H1 (cell line): ENCODE measurements around the gene KCTD16. TPM values are rescaled to one million over a fixed set of nuclear protein-coding genes. Genes with fewer than 3 reads are reported as not detected.

Experiments
- CTCF ChIA-PET: fragments of 300-600 bp; sonication (Branson Sonifier 250); formaldehyde crosslinking; loops from one replicate; lab custom pipeline; 2021; ENCODE audit not compliant: partially characterized antibody; lab: Charles Lee
- POLR2A ChIA-PET: fragments of 300-600 bp; sonication (Branson Sonifier 250); formaldehyde crosslinking; loops from one replicate; lab custom pipeline; 2021; ENCODE audit warnings: inconsistent platforms; ENCODE audit not compliant: partially characterized antibody; lab: Charles Lee
- DNase-seq, 2 experiments: peaks; one replicate each; pipeline versions ENCODE4 v3.0.0 to v3.0.0-alpha.2; 2010 to 2022; ENCODE audit warnings: low spot score in 2 of 2, low read depth in 1 of 2, mixed read lengths in 1 of 2
- FAIRE-seq: peaks from 2 replicates; lab custom pipeline; 2011; peaks lifted over from hg19 to GRCh38; lab: Jason Lieb, UNC
- H2AFZ ChIP-seq: 2 replicates; pipeline ENCODE4 v1.8.1; 2012; ENCODE audit warnings: low read length, inconsistent platforms
- H2AK5ac ChIP-seq: 2 replicates; pipeline ENCODE4 v1.6.1; 2013; ENCODE audit warnings: low read depth, low read length
- H2BK120ac ChIP-seq: replicated peaks from 2 replicates; pipeline ENCODE3; 2013; ENCODE audit warnings: low read depth, low read length, inconsistent platforms
- H2BK12ac ChIP-seq: 2 replicates; pipeline ENCODE4 v1.6.1; 2013; ENCODE audit warnings: low read depth, low read length
- H2BK15ac ChIP-seq: 2 replicates; pipeline ENCODE4 v1.6.1; 2013; ENCODE audit warnings: low read length
- H2BK20ac ChIP-seq: 2 replicates; pipeline ENCODE4 v1.6.1; 2013; ENCODE audit warnings: low read length
- H2BK5ac ChIP-seq: 2 replicates; pipeline ENCODE4 v1.6.1; 2013; ENCODE audit warnings: low read depth, low read length
- H3K14ac ChIP-seq: 2 replicates; pipeline ENCODE4 v1.6.1; 2013; ENCODE audit warnings: inconsistent platforms; ENCODE audit not compliant: insufficient read length
- H3K18ac ChIP-seq: 2 replicates; pipeline ENCODE4 v1.6.1; 2013; ENCODE audit warnings: low read length; ENCODE audit errors: extremely low read depth
- H3K23ac ChIP-seq: 2 replicates; pipeline ENCODE4 v1.6.1; 2013; ENCODE audit warnings: inconsistent platforms; ENCODE audit not compliant: insufficient read length
- H3K23me2 ChIP-seq: 2 replicates; pipeline ENCODE4 v1.6.1; 2013; ENCODE audit warnings: low read depth, low read length
- H3K27ac ChIP-seq: 2 replicates; pipeline ENCODE4 v1.6.1; 2011; ENCODE audit warnings: low read depth, low read length, inconsistent platforms
- H3K27me3 ChIP-seq, 4 experiments: replicated peaks in 1 of 4; 1 replicate in 1 of 4; 2 replicates in 3 of 4; pipeline versions ENCODE4 v1.6.1 to v1.8.1; 2011 to 2013; ENCODE audit warnings: low read length in 3 of 4, mild to moderate bottlenecking in 3 of 4, inconsistent platforms in 2 of 4, mixed read lengths in 2 of 4, moderate library complexity in 1 of 4; ENCODE audit not compliant: control insufficient read depth in 3 of 4, insufficient read depth in 3 of 4; ENCODE audit errors: extremely low read depth in 1 of 4
- H3K36me3 ChIP-seq, 4 experiments: 2 replicates each; pipeline versions ENCODE4 v1.6.1 to v1.8.1; 2011 to 2013; ENCODE audit warnings: mild to moderate bottlenecking in 4 of 4, low read length in 3 of 4, moderate library complexity in 2 of 4, control low read depth in 1 of 4, inconsistent platforms in 1 of 4; ENCODE audit not compliant: insufficient read depth in 4 of 4, control insufficient read depth in 2 of 4
- H3K4ac ChIP-seq: replicated peaks from 2 replicates; pipeline ENCODE3; 2013; ENCODE audit warnings: low read length, low read depth, mixed read lengths, inconsistent platforms; ENCODE audit not compliant: insufficient read length
- H3K4me1 ChIP-seq, 4 experiments: replicated peaks in 1 of 4; 1 replicate in 1 of 4; 2 replicates in 3 of 4; pipeline versions ENCODE4 v1.6.1 to v1.8.1; 2011 to 2013; ENCODE audit warnings: low read length in 3 of 4, inconsistent platforms in 2 of 4, mixed read lengths in 1 of 4; ENCODE audit not compliant: insufficient read depth in 4 of 4, control insufficient read depth in 3 of 4
- H3K4me2 ChIP-seq, 2 experiments: 2 replicates each; pipeline versions ENCODE4 v1.6.1 to v1.8.1; 2011 to 2013; ENCODE audit warnings: low read depth in 2 of 2, low read length in 2 of 2, control low read depth in 1 of 2, inconsistent platforms in 1 of 2, mild to moderate bottlenecking in 1 of 2; ENCODE audit not compliant: insufficient read depth in 1 of 2
- H3K4me3 ChIP-seq, 4 experiments: fragments of 200-600, 300-600 bp in 1 of 4; sonication (generic), shearing (Covaris generic), sonication (Bioruptor Twin) in 1 of 4; 2 replicates each; pipeline versions ENCODE4 v1.5.1 to v1.8.1; 2011 to 2016; ENCODE audit warnings: low read length in 4 of 4, low read depth in 3 of 4, control low read depth in 2 of 4, inconsistent platforms in 2 of 4, mild to moderate bottlenecking in 2 of 4, mixed read lengths in 1 of 4, moderate library complexity in 1 of 4; ENCODE audit not compliant: insufficient read depth in 2 of 4; ENCODE audit errors: extremely low read depth in 1 of 4
- H3K56ac ChIP-seq: replicated peaks from 2 replicates; pipeline ENCODE3; 2013; ENCODE audit warnings: low read depth, mild to moderate bottlenecking, mixed read lengths, low read length, inconsistent platforms; ENCODE audit not compliant: insufficient read length
- H3K79me1 ChIP-seq: 2 replicates; pipeline ENCODE4 v1.6.1; 2013; ENCODE audit warnings: low read depth, low read length, control low read depth
- H3K79me2 ChIP-seq, 2 experiments: 2 replicates each; pipeline versions ENCODE4 v1.6.1 to v1.8.1; 2012 to 2013; ENCODE audit warnings: low read length in 2 of 2, mild to moderate bottlenecking in 2 of 2, inconsistent platforms in 1 of 2; ENCODE audit not compliant: insufficient read depth in 2 of 2, control insufficient read depth in 1 of 2
- H3K9ac ChIP-seq, 4 experiments: replicated peaks in 1 of 4; 1 replicate in 1 of 4; 2 replicates in 3 of 4; pipeline versions ENCODE4 v1.6.1 to v1.8.1; 2011 to 2013; ENCODE audit warnings: low read depth in 3 of 4, low read length in 3 of 4, control low read depth in 2 of 4, mild to moderate bottlenecking in 2 of 4, moderate library complexity in 2 of 4, inconsistent platforms in 1 of 4; ENCODE audit errors: extremely low read depth in 1 of 4
- H3K9me3 ChIP-seq, 2 experiments: 2 replicates each; pipeline versions ENCODE4 v1.6.1 to v1.8.1; 2012 to 2013; ENCODE audit warnings: mild to moderate bottlenecking in 2 of 2, moderate library complexity in 2 of 2, control low read depth in 1 of 2, inconsistent platforms in 1 of 2, low read depth in 1 of 2, low read length in 1 of 2, mixed read lengths in 1 of 2; ENCODE audit not compliant: insufficient read depth in 2 of 2
- H4K20me1 ChIP-seq, 2 experiments: replicated peaks in 1 of 2; 2 replicates each; pipeline versions ENCODE3 to v1.8.1; 2011 to 2013; ENCODE audit warnings: inconsistent platforms in 2 of 2, low read length in 2 of 2, mild to moderate bottlenecking in 1 of 2; ENCODE audit not compliant: insufficient read depth in 2 of 2, control insufficient read depth in 1 of 2
- H4K5ac ChIP-seq: 2 replicates; pipeline ENCODE4 v1.6.1; 2013; ENCODE audit warnings: low read length, low read depth, mixed read lengths, inconsistent platforms; ENCODE audit not compliant: insufficient read length
- H4K8ac ChIP-seq: 2 replicates; pipeline ENCODE4 v1.8.0; 2013; ENCODE audit warnings: mild to moderate bottlenecking, moderate library complexity, low read length, inconsistent platforms; ENCODE audit not compliant: insufficient read depth; ENCODE audit errors: extremely low read depth
- H4K91ac ChIP-seq: replicated peaks from 2 replicates; pipeline ENCODE3; 2013; ENCODE audit warnings: low read length, mixed read lengths, inconsistent platforms; ENCODE audit not compliant: insufficient read length
- HDAC2 ChIP-seq, 2 experiments: fragments of 300-600 bp in 1 of 2; sonication (generic) in 1 of 2; IDR thresholded peaks; 2 replicates each; pipeline ENCODE4 v1.6.1; 2011 to 2012; ENCODE audit warnings: low read depth in 2 of 2, low read length in 2 of 2, mild to moderate bottlenecking in 2 of 2, moderate library complexity in 2 of 2, borderline replicate concordance in 1 of 2, inconsistent platforms in 1 of 2
- polyA plus RNA-seq, 7 experiments: library from polyadenylated mRNA; depleted of rRNA in 3 of 7; stranded (reverse) in 5 of 7; unstranded in 2 of 7; fragments of >200 nt in 5 of 7; fragments of 200-250 nt in 2 of 7; gene quantifications; 1 replicate in 5 of 7; 2 replicates in 1 of 7; 4 replicates in 1 of 7; pipeline versions ENCODE4 v1.2.1 to v1.2.3, GENCODE V29; 2011 to 2013; ENCODE audit warnings: missing spikeins in 2 of 7, mixed read lengths in 2 of 7
- total RNA-seq: library from RNA; stranded (reverse); fragmentation: NEBNext Ultra II Directional; extraction: Animal tissue kit (Norgen Biotek cat#: 25700); gene quantifications from 2 replicates; pipeline ENCODE4 v1.2.1, GENCODE V29; 2021

Gene KCTD16
- total and polyA plus RNA-seq, 2 of the 8 experiments (the other 6 are each of a cell fraction or from before 2014, with no cell fraction given): 0.03 to 0.24 TPM

DNA sequence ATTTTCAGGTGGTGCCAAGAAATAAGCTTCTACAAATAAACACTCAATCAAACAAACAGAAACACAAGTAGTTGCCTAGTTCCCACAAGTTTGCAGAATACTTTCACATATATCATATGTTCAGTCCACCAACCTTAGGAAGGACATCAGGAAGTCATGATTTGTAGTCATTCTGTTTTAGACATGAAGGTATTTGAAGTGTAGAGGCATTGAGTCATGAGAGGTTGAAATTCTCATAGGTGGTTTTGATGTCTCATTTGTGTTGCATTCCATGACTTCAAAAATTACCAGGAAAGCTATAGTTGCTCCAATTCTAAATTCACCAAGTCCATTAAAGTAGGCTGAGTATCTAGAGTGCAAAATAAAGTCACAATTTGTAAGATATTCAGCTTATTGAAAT lies 159.0 kb downstream of the KCTD16 start:
- H3K14ac ChIP-seq: no peak overlapping the region
- no peak overlapping the region for H3K4me2 ChIP-seq
- H3K23ac ChIP-seq: no peak overlapping the region
- no peaks in the 10 kb centered on the region for H3K4me1 ChIP-seq
- ChIA-PET CTCF (interaction anchor here (0.6 to 8.3 kb wide), 6 partner anchors 16 to 138 kb away, joined by 3 to 70 read pairs (median 3); no protein-coding TSS in a partner anchor), POLR2A (no interaction called here)
- no peak overlapping the region for H3K27ac ChIP-seq
- no peak overlapping the region for H2AFZ ChIP-seq
- H3K4me3 ChIP-seq: no peak overlapping the region
- no peaks in the 10 kb centered on the region for H4K20me1 ChIP-seq
- no peaks in the 10 kb centered on the region for H3K79me2 ChIP-seq
- no peaks in the 10 kb centered on the region for H3K23me2 ChIP-seq
- H4K91ac ChIP-seq: no peak overlapping the region
- no peak overlapping the region for H2BK20ac ChIP-seq
- no peak for DNase-seq
- no peak overlapping the region for H3K56ac ChIP-seq
- H3K9ac ChIP-seq: no peak overlapping the region
- no peak overlapping the region for H2BK12ac ChIP-seq
- no peak overlapping the region for H4K5ac ChIP-seq
- H3K79me1 ChIP-seq: no peaks in the 10 kb centered on the region
- no peak overlapping the region for H2BK5ac ChIP-seq
- FAIRE-seq: no peak
- no peaks in the 10 kb centered on the region for H3K27me3 ChIP-seq
- no peak overlapping the region for H2AK5ac ChIP-seq
- H4K8ac ChIP-seq: no peak overlapping the region
- no peak overlapping the region for H2BK120ac ChIP-seq
- no peak for TF ChIP-seq HDAC2 (IDR thresholded peaks at IDR 0.05; ENCODE audit: borderline replicate concordance in 1 of 2, low read depth in 2 of 2, low read length in 2 of 2)
- H3K18ac ChIP-seq: no peak overlapping the region
- H3K36me3 ChIP-seq: no peaks in the 10 kb centered on the region
- H3K4ac ChIP-seq: no peak overlapping the region
- H2BK15ac ChIP-seq: no peak overlapping the region
- no peaks in the 10 kb centered on the region for H3K9me3 ChIP-seq
